HG02973 (cell line): ENCODE results near the gene SMAD3.
"Not testable (repeated sequence)": the region's sequence is repeated elsewhere in the genome, so short reads cannot be mapped to it uniquely, and the experiment has no call there.

ENCODE experiments used
- ATAC-seq: cut with Tn5 transposase; IDR thresholded peaks from one replicate; pipeline ENCODE4 v1.9.1; 2021; ENCODE audit warnings: moderate library complexity; ENCODE audit not compliant: unreplicated experiment

The SMAD3 gene

DNA sequence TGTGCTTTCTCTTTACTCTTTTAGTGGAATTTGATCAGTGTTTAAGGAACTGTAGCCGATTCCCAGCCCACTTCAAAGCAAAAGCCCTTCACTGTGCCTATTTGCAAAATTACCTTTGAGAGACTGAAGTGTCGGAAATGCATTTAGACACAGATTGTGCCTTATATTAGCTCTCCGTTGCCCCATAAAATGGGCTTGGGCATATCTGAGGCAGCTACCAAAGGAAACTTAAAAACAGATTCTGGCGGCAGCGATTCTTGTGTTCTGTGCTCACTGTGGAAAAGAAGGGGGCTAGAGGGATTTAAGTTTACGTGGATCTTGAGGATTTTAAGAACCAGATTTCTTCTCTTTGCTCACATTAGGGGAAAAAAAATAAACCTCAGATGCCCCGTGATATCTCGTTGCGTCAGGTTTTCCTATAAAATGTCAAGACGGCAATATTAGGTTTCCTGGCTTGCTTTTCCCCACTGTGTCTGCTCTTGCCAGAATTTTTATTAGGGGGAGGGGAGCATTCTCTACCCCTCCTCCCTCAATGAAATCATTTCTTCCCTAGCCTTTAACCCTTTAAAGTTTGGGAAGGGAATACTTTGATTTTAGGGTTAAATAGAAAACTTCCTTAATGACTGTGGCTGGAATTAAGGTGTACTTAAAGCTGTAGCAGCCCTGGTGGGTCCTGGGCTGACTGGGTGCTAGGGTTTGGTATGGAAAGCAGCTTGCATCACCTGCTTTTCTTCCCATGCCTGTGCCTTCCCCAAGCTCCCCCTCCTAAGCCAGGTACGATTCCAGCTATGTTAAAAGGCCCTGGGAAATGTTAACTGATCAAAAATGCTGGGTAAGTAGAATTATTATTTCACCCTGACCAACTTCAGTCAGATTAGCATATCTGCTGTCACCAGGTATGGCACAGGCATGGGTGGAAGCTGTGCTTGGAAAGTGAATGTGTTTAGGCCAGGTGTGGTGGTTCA is 73.8 kb downstream of the SMAD3 start:
- no peak for ATAC-seq

GRCh38 chr15:67140078-67140833 is 74.9 kb downstream of the SMAD3 start:
- peak; percentile 71 for ATAC-seq

- no peak for ATAC-seq
These were observed 76.8 kb downstream of the SMAD3 start for GRCh38 chr15:67142092-67142766.

DNA sequence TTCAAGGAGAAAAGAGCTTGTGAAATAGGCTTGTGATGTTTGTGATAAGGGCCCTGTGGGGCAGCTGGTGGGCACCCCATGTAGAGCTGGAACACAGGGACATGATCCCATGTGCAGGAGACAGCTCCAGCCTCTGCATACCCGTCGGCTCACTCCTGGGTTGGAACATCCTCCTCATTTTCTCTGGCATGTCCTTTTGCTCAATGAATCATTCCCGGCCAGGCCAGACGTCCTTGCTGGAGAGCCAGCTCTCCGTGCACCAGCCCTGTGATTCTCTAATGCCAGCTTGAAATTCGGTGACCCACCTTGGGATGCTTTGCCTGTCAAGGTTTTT is 77.3 kb downstream of the SMAD3 start:
- ATAC-seq = no peak

- ATAC-seq = no peak
These were observed 78.2 kb downstream of the SMAD3 start for GRCh38 chr15:67143646-67144045.

DNA sequence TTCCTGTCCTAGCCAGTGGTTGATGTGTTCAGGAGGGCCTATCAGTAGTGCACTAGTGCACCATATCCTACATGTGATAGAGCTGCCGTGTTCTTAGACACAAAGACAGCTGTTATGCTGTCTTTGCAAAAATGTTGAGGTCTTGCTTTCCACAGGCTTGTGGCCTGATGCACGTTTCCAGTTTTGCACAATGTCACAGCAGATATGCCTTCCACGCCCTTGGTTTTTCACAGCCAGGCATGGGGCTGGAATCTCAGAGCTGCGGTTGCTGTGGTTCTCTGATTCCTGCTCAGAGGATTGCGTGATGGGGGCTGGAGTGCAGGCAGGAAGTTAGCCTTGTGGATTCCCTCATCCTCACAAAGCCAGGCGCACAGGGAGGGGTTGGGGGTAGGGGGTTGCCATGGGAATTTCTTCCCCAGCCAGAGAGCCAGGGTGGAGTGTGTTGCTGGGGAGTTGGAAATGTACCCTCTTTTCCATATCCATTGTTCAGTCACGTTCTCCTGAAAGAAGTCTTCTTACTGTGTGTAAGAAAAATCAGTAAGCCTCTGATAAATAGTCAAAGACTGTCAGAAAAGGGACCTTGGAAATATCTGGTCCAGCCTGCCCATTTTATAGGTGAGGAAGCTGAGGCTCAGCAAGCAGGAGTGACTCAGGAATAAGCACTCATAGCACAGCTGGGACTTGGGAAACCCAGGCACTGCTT is 79.4 kb downstream of the SMAD3 start:
- no peak for ATAC-seq

DNA sequence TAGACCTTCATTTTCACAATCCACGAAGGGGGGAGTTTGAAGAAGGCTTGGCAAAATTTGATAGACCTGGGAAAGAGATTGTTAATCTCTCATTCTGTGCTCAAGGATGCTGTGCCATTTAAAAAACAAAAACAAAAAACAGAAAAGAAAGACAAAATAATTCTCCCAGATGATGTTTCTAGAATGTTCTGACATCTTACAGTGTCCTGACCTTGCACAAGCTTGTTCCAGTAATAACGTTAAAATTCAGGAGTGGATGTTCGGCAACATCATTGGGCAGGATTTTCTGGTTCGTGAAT is 79.9 kb downstream of the SMAD3 start:
- ATAC-seq = no peak

DNA sequence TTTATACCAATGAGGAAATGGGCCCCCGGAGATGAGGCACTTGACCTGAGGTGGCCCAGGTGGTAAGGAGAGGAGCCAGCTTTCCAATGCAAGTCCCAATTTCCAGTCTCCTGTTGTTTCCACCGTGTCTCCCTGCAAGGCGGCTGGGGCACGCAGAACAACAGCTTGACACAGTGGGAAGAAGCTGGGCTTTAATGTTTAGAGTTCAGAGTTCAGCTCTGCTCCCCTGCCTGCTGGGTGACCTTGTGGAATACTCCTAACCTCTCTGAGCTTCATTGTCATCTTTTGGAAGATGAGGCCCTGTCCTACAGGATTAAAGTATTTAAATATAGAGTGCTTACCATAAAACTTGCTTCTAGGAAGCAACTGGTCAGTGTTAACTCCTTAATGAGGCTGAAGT is 80.3 kb downstream of the SMAD3 start:
- ATAC-seq = no peak

DNA sequence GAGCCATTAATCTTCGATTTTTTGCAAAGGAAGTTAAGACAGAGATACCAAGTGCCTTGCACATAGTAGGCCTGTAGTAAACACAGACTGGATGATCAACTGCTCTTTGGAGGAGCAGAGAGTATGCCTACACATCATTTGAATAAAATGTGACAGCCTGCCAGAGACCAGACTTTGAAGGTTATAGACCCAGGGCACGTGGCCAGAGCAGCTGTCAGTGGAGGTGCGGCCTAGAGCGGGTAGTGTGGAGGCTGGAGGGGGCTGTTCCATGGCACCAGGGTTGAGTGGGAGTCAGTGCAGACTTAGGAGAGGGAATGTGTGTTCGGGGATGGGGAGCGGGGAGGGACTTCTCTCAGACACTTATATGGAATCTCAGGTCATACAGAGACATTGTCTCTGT is 80.8 kb downstream of the SMAD3 start:
- no peak for ATAC-seq

GRCh38 chr15:67146875-67147381 is 81.5 kb downstream of the SMAD3 start:
- ATAC-seq = no peak

- no peak for ATAC-seq
These were observed 82.1 kb downstream of the SMAD3 start for GRCh38 chr15:67147396-67147949.

DNA sequence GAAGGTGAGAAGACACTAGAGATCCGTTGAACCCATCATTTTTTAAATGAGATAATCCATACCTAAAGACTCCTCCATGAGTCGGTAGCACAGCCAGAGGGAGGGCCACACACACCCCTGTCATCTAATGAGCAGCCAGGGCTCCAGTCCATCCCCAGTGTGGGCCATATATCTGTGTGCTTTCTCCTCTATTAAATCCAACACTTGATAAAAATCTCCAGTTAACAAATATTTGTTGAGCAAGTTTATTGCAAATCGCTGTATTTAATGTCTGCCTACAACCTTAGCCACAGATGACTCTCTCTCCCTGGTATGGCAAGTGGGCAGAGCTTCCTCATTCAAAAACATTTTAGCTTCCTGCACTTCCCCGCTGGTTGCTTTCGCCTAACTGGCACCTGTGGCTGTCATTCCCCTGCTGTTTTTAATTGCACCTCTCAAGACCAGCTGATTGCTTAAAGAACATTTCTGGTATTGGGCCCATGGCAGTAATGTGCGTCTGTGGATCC is 82.8 kb downstream of the SMAD3 start:
- no peak for ATAC-seq

GRCh38 chr15:67149068-67149772 is 83.8 kb downstream of the SMAD3 start:
- ATAC-seq = no peak

GRCh38 chr15:67149773-67150022 is 84.3 kb downstream of the SMAD3 start:
- ATAC-seq = no peak

DNA sequence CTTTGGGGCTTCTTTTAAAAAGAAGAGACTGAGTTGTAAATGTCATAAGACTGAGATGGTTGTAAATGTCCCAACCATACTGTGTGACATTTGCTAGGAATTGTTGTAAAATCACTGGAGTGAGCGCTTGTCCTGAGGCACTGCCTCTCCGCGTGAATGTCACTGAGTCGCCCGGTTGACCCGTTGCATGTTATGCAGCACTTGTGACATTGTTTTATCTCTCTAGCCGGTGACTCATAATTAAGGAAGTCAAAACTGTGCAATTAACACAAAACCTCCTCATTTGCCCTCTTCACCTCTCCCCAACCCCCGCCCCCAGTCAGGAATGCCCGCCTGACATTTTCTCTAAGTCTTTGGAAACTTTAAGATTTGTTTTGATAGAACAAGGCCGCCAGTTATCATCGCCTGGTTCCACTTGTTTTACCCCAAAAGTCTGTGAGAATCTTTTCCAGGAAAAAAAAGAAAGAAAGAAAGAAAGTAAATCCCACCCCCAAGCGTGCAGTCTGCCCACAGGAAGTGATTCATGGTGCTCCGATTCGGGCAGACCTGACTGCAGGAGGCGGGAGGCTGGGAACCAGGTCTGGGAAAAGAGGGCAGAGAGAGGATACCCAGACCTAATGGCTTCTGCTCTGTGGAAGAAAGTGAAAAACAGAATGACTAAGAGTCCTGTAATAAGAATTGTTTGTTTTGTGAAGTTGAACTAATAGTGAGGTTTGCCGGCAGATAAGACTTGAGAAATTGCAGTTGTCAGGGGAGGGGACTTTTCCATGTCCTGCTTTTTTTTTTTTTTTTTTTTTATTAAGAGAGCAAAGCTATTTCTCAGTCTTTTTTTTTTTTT is 84.8 kb downstream of the SMAD3 start:
- ATAC-seq = no peak

GRCh38 chr15:67152429-67152828 is 87.0 kb downstream of the SMAD3 start:
- ATAC-seq = no peak

- ATAC-seq = not testable (repeated sequence)
These were observed 87.6 kb downstream of the SMAD3 start for GRCh38 chr15:67153044-67153443.

DNA sequence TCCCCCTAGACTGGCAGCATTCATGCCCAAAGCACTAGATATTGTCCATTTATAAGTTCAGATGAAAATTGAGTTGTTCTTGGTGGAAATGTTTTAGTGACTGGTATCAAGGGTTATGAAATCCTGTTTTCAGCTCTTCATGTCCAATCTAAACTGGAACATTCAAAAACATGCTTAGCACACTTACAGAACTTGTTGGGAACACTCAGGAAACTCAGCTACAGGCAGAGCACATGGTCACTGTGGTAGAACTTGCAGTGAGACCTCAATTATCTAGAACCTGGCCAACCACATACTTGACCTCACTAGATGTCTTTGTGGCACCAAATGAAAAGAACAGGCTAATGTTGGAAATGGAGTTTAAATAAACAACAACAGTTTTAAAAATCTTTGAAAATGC is 88.8 kb downstream of the SMAD3 start:
- ATAC-seq = no peak

GRCh38 chr15:67156426-67156825 is 91.0 kb downstream of the SMAD3 start:
- ATAC-seq = no peak
